ENCODE data around the gene DAP3.
"Not testable (repeated sequence)": the region's sequence is repeated elsewhere in the genome, so short reads cannot be mapped to it uniquely, and the experiment has no call there.

- TF ChIP-seq POLR2A (IDR thresholded peaks at IDR 0.05); CTCF (IDR thresholded peaks at IDR 0.05 in 4 of 5, conservative IDR thresholded peaks at IDR 0.05 in 1 of 5): not testable (repeated sequence)
Observed at GRCh38 chr1:155661239-155661638, 27.7 kb upstream of the DAP3 start.

Measured in gastrocnemius medialis (tissue), 4 donors.